ENCODE data around the gene SECTM1. TPM values are rescaled to one million over a fixed set of nuclear protein-coding genes. Genes with fewer than 3 reads are reported as not detected.
A peak's percentile ranks its signal among the peaks of the same experiment; 100 is the strongest.
"Not testable (repeated sequence)": the region's sequence is repeated elsewhere in the genome, so short reads cannot be mapped to it uniquely, and the experiment has no call there.

Gene SECTM1
- total and polyA plus RNA-seq, 4 experiments from 2014 or later = 2.2 to 6.1 (median 4.8) TPM

DNA sequence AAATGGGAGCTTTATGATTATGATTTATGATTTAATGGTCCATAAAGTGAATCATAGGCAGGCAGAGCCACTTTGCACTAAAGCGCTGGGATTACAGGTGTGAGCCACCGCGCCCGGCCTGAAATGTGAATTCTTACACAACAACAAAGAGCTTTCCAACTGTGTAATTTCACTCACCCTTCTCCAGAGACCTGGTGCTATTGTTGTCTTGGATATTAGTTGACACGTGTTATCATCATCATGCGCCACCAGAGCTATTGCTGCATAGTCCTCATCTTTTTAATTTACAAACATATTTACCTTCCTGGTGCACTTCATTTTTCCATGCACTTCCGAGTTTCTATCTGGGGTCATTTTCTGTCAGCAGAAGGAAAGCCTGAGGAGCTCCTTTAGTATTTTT lies 33.2 kb upstream of the SECTM1 start:
- no peaks in the 10 kb centered on the region for H3K36me3 Mint-ChIP-seq

DNA sequence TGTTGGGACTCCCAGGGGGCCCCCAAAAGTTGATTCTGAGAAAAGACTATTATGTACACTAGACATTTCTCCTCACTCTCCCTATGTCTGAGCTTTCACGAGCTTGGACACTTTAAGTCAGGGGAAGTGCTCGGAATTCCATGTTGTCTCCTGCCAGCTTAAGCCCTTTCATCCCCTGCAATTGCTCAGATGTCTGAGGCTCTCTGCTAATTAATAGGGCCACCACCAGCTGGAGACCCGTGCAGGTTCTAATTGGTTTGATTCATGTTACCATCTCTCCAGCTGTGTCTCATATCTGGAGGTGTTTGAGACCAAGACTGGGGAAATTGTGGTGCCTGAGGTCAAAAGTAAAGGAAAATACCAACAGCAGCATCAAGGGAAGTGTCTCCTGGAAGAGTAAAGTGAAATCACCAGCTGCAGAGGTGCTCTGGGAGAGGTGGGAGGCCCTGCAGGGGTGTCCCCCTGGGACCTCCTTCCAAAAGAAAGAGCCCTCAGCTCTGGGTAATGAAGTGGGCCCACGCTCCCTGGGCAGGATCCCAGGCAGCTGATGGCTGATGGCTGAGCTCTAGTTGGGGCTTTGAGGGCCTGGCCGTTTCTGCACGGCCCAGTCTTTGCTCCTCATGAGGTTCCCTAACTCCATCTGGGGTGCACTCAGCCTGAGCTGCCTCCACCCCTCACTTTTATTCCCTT lies 32.2 kb upstream of the SECTM1 start:
- H3K27ac Mint-ChIP-seq = no peak overlapping the region
- H3K4me3 ChIP-seq (ENCODE audit: low read length in 2 of 2) = no peak overlapping the region
- peaks cover 0 to 6% (median 2%) of the 10 kb centered on the region in 4 donors for H3K4me1 Mint-ChIP-seq
- H3K36me3 Mint-ChIP-seq = no peaks in the 10 kb centered on the region
- H3K27me3 ChIP-seq (ENCODE audit: insufficient read depth, low read length) = peaks cover 5% of the 10 kb centered on the region
- ChIA-PET CTCF (ENCODE audit: partially characterized antibody) (interaction anchor here (0.6 kb wide), 1 partner anchor 128 kb away, joined by 4 read pairs; no protein-coding TSS in a partner anchor), POLR2A (ENCODE audit: partially characterized antibody) (no interaction called here)
- no peak overlapping the region for H3K4me3 Mint-ChIP-seq
- peaks cover 4 to 15% of the 10 kb centered on the region in 2 donors for H3K27me3 Mint-ChIP-seq
- no peaks in the 10 kb centered on the region for H3K36me3 ChIP-seq (ENCODE audit: insufficient read depth, low read length)
- H3K9me3 Mint-ChIP-seq = no peaks in the 10 kb centered on the region
- no peak for DNase-seq
- no peak overlapping the region for H3K27ac ChIP-seq (ENCODE audit: low read depth, low read length)
- peaks cover 5% of the 10 kb centered on the region for H3K4me1 ChIP-seq (ENCODE audit: insufficient read depth, low read length)
- intact Hi-C loops (cut with micrococcal nuclease) = no loop called here
- H3K9me3 ChIP-seq (ENCODE audit: control insufficient read depth in 1 of 2, low read length in 2 of 2) = no peaks in the 10 kb centered on the region

More for the DNA sequence above, 33.2 kb upstream of the SECTM1 start:
- ChIA-PET POLR2A (ENCODE audit: partially characterized antibody) (no interaction called here), CTCF (ENCODE audit: partially characterized antibody) (no interaction called here)
- H3K4me3 ChIP-seq (ENCODE audit: low read length in 2 of 2) = no peak overlapping the region
- H3K36me3 ChIP-seq (ENCODE audit: insufficient read depth, low read length) = no peaks in the 10 kb centered on the region
- no peak overlapping the region for H3K27ac ChIP-seq (ENCODE audit: low read depth, low read length)
- no peaks in the 10 kb centered on the region for H3K9me3 ChIP-seq (ENCODE audit: control insufficient read depth in 1 of 2, low read length in 2 of 2)
- Mint-ChIP-seq H3K27ac (no peak overlapping the region), H3K27me3 (peaks cover 9 to 19% of the 10 kb centered on the region in 2 donors), H3K9me3 (no peaks in the 10 kb centered on the region), H3K4me3 (no peak overlapping the region), H3K4me1 (peaks cover 2 to 11% (median 7%) of the 10 kb centered on the region in 4 donors)
- no peak for DNase-seq
- intact Hi-C loops (cut with micrococcal nuclease) = no loop called here
- peaks cover 14% of the 10 kb centered on the region for H3K4me1 ChIP-seq (ENCODE audit: insufficient read depth, low read length)
- peaks cover 6% of the 10 kb centered on the region for H3K27me3 ChIP-seq (ENCODE audit: insufficient read depth, low read length)

- peaks cover 6 to 8% of the 10 kb centered on the region in 2 donors for H3K27me3 Mint-ChIP-seq
- H3K4me1 Mint-ChIP-seq = peaks cover 0 to 8% (median 7%) of the 10 kb centered on the region in 4 donors
- Histone ChIP-seq H3K36me3 (ENCODE audit: insufficient read depth, low read length) (no peaks in the 10 kb centered on the region), H3K9me3 (ENCODE audit: control insufficient read depth in 1 of 2, low read length in 2 of 2) (no peaks in the 10 kb centered on the region), H3K4me1 (ENCODE audit: insufficient read depth, low read length) (peaks cover 7% of the 10 kb centered on the region), H3K4me3 (ENCODE audit: low read length in 2 of 2) (no peak overlapping the region), H3K27me3 (ENCODE audit: insufficient read depth, low read length) (no peaks in the 10 kb centered on the region), H3K27ac (ENCODE audit: low read depth, low read length) (no peak overlapping the region)
- H3K9me3 Mint-ChIP-seq = no peaks in the 10 kb centered on the region
- ChIA-PET POLR2A (ENCODE audit: partially characterized antibody) (no interaction called here), CTCF (ENCODE audit: partially characterized antibody) (interaction anchor here (1.2 kb wide), 1 partner anchor 11 kb away, joined by 3 read pairs; no protein-coding TSS in a partner anchor)
- intact Hi-C loops (cut with micrococcal nuclease) = no loop called here
- no peaks in the 10 kb centered on the region for H3K36me3 Mint-ChIP-seq
- no peak overlapping the region for H3K4me3 Mint-ChIP-seq
- DNase-seq = no peak
- peak overlapping the region in 2 of 7 donors; percentile 16 to 44 for H3K27ac Mint-ChIP-seq
These were observed 28.5 kb upstream of the SECTM1 start for GRCh38 chr17:82361885-82362633.

- H3K4me3 ChIP-seq (ENCODE audit: low read length in 2 of 2); H3K9me3 ChIP-seq (ENCODE audit: control insufficient read depth in 1 of 2, low read length in 2 of 2); DNase-seq; H3K4me1 Mint-ChIP-seq; H3K27me3 ChIP-seq (ENCODE audit: insufficient read depth, low read length); H3K27ac Mint-ChIP-seq; H3K4me3 Mint-ChIP-seq; H3K9me3 Mint-ChIP-seq; CTCF ChIA-PET (ENCODE audit: partially characterized antibody); POLR2A ChIA-PET (ENCODE audit: partially characterized antibody); H3K36me3 ChIP-seq (ENCODE audit: insufficient read depth, low read length); H3K27ac ChIP-seq (ENCODE audit: low read depth, low read length); H3K4me1 ChIP-seq (ENCODE audit: insufficient read depth, low read length); H3K36me3 Mint-ChIP-seq: not testable (repeated sequence)
- peaks cover 6 to 14% of the 10 kb centered on the region in 2 donors for H3K27me3 Mint-ChIP-seq
- intact Hi-C loops (cut with micrococcal nuclease) = loop anchor here (10.0 kb wide), 1 partner anchor 415 kb away; no protein-coding TSS in a partner anchor
These were observed 26.0 kb upstream of the SECTM1 start for GRCh38 chr17:82359451-82360074.

- H3K27ac Mint-ChIP-seq = peak within 1 kb of the TSS in 3 of 7 donors; percentile 25 to 65 (median 62)
- no peaks in the 10 kb centered on the region for H3K9me3 Mint-ChIP-seq
- Histone ChIP-seq H3K27me3 (ENCODE audit: insufficient read depth, low read length) (no peaks in the 10 kb centered on the region), H3K4me3 (ENCODE audit: low read length in 2 of 2) (no peak within 1 kb of the TSS), H3K36me3 (ENCODE audit: insufficient read depth, low read length) (no peaks in the 10 kb centered on the region), H3K27ac (ENCODE audit: low read depth, low read length) (no peak within 1 kb of the TSS), H3K4me1 (ENCODE audit: insufficient read depth, low read length) (peaks cover 7% of the 10 kb centered on the region), H3K9me3 (ENCODE audit: control insufficient read depth in 1 of 2, low read length in 2 of 2) (no peaks in the 10 kb centered on the region)
- ChIA-PET CTCF (ENCODE audit: partially characterized antibody) (interaction anchor here (0.6 to 1.9 kb wide), 2 partner anchors 55 to 370 kb away, joined by 3 to 5 read pairs; no protein-coding TSS in a partner anchor), POLR2A (ENCODE audit: partially characterized antibody) (no interaction called here)
- peaks cover 0 to 8% (median 7%) of the 10 kb centered on the region in 4 donors for H3K4me1 Mint-ChIP-seq
- H3K36me3 Mint-ChIP-seq = no peaks in the 10 kb centered on the region
- intact Hi-C loops (cut with micrococcal nuclease) = loop anchor here (10.0 kb wide), 1 partner anchor 416 kb away; no protein-coding TSS in a partner anchor
- peaks cover 6 to 14% of the 10 kb centered on the region in 2 donors for H3K27me3 Mint-ChIP-seq
- no peak for DNase-seq
- peak within 1 kb of the TSS in 4 of 8 donors; percentile 3 to 60 (median 48) for H3K4me3 Mint-ChIP-seq
These were observed 25.1 kb upstream of the SECTM1 start, which contains the start of gene TEX19 for GRCh38 chr17:82358465-82359350. Gene TEX19, plus strand, starts transcription at chr17:82359247. Its CDS starts 2,904 bp downstream, at chr17:82362151.

GRCh38 chr17:82357394-82357793 lies 23.8 kb upstream of the SECTM1 start:
- POLR2A ChIA-PET (ENCODE audit: partially characterized antibody) = no interaction called here
- Histone ChIP-seq H3K27ac (ENCODE audit: low read depth, low read length) (no peak overlapping the region), H3K4me1 (ENCODE audit: insufficient read depth, low read length) (peaks cover 7% of the 10 kb centered on the region), H3K9me3 (ENCODE audit: control insufficient read depth in 1 of 2, low read length in 2 of 2) (no peaks in the 10 kb centered on the region), H3K36me3 (ENCODE audit: insufficient read depth, low read length) (no peaks in the 10 kb centered on the region), H3K4me3 (ENCODE audit: low read length in 2 of 2) (no peak overlapping the region), H3K27me3 (ENCODE audit: insufficient read depth, low read length) (no peaks in the 10 kb centered on the region)
- Mint-ChIP-seq H3K27ac (no peak overlapping the region), H3K4me3 (no peak overlapping the region), H3K4me1 (peaks cover 0 to 8% (median 7%) of the 10 kb centered on the region in 4 donors), H3K9me3 (no peaks in the 10 kb centered on the region), H3K36me3 (no peaks in the 10 kb centered on the region), H3K27me3 (peaks cover 6 to 14% of the 10 kb centered on the region in 2 donors)
- CTCF ChIA-PET (ENCODE audit: partially characterized antibody) = interaction anchor here (1.0 to 1.9 kb wide), 3 partner anchors 57 to 170 kb away, joined by 3 to 5 read pairs (median 3); no protein-coding TSS in a partner anchor
- intact Hi-C loops (cut with micrococcal nuclease) = loop anchor here (10.0 kb wide), 1 partner anchor 417 kb away; no protein-coding TSS in a partner anchor
- no peak for DNase-seq
